ENCODE results near the gene VWF.
"Not testable (repeated sequence)": the region's sequence is repeated elsewhere in the genome, so short reads cannot be mapped to it uniquely, and the experiment has no call there.

The VWF gene

GRCh38 chr12:6124411-6125309 is at the start of gene VWF:
TSS of gene VWF (minus strand) at chr12:6124670. CDS start at chr12:6123196, 1,474 bp downstream.
- DNase-seq (ENCODE audit: low read depth in 2 of 2): no peak

GRCh38 chr12:6172862-6173261 is 48.4 kb upstream of the VWF start:
- DNase-seq (ENCODE audit: low read depth in 2 of 2): no peak

- DNase-seq (ENCODE audit: low read depth in 2 of 2): no peak
These were observed 47.6 kb upstream of the VWF start for GRCh38 chr12:6172086-6172485.

- no peak for DNase-seq (ENCODE audit: low read depth in 2 of 2)
These were observed 47.0 kb upstream of the VWF start for GRCh38 chr12:6171409-6172015.

- peak; percentile 66 to 67 for DNase-seq (ENCODE audit: low read depth in 2 of 2)
These were observed 43.1 kb upstream of the VWF start for GRCh38 chr12:6167327-6168280.

- no peak for DNase-seq (ENCODE audit: low read depth in 2 of 2)
These were observed 42.3 kb upstream of the VWF start for GRCh38 chr12:6166808-6167207.

GRCh38 chr12:6165395-6165794 is 40.9 kb upstream of the VWF start:
- peak; percentile 64 to 65 for DNase-seq (ENCODE audit: low read depth in 2 of 2)

GRCh38 chr12:6163416-6164060 is 39.1 kb upstream of the VWF start:
- no peak for DNase-seq (ENCODE audit: low read depth in 2 of 2)

GRCh38 chr12:6161124-6161882 is 36.8 kb upstream of the VWF start:
- peak; percentile 23 to 32 for DNase-seq (ENCODE audit: low read depth in 2 of 2)

GRCh38 chr12:6160049-6160649 is 35.7 kb upstream of the VWF start:
- not testable (repeated sequence) for DNase-seq (ENCODE audit: low read depth in 2 of 2)

GRCh38 chr12:6159166-6160011 is 34.9 kb upstream of the VWF start:
- not testable (repeated sequence) for DNase-seq (ENCODE audit: low read depth in 2 of 2)

- DNase-seq (ENCODE audit: low read depth in 2 of 2): no peak
These were observed 34.3 kb upstream of the VWF start for GRCh38 chr12:6158749-6159148.

- DNase-seq (ENCODE audit: low read depth in 2 of 2): no peak
These were observed 33.8 kb upstream of the VWF start for GRCh38 chr12:6158255-6158654.

- DNase-seq (ENCODE audit: low read depth in 2 of 2): no peak
These were observed 33.0 kb upstream of the VWF start for GRCh38 chr12:6157482-6157881.

- DNase-seq (ENCODE audit: low read depth in 2 of 2): no peak
These were observed 30.4 kb upstream of the VWF start for GRCh38 chr12:6154730-6155459.

GRCh38 chr12:6148722-6149121 is 24.3 kb upstream of the VWF start:
- DNase-seq (ENCODE audit: low read depth in 2 of 2): not testable (repeated sequence)

GRCh38 chr12:6148061-6148460 is 23.6 kb upstream of the VWF start:
- DNase-seq (ENCODE audit: low read depth in 2 of 2): no peak

- no peak for DNase-seq (ENCODE audit: low read depth in 2 of 2)
These were observed 22.5 kb upstream of the VWF start for GRCh38 chr12:6146951-6147350.

GRCh38 chr12:6146509-6146908 is 22.0 kb upstream of the VWF start:
- DNase-seq (ENCODE audit: low read depth in 2 of 2): no peak
